Coronary artery (tissue), 2 donors: ENCODE results near the gene PROKR1.

Experiments used
- DNase-seq: peaks from one replicate; pipeline ENCODE4 v3.0.0-alpha.2; 2017; ENCODE audit warnings: low spot score
- H3K27ac ChIP-seq, 2 donors: fragments of 200-600 bp; sonication (generic); one replicate each; pipeline ENCODE4 v1.5.1; 2016 to 2019
- H3K4me3 ChIP-seq: fragments of 200-600 bp; sonication (generic); 2 replicates; pipeline ENCODE4 v1.5.1; 2016; ENCODE audit warnings: mild to moderate bottlenecking, moderate library complexity
- CTCF ChIP-seq: fragments of 200-600 bp; sonication (generic); IDR thresholded peaks from one replicate; pipeline ENCODE4 v1.5.1; 2019; ENCODE audit warnings: antibody characterized with exemption

PROKR1 gene

DNA sequence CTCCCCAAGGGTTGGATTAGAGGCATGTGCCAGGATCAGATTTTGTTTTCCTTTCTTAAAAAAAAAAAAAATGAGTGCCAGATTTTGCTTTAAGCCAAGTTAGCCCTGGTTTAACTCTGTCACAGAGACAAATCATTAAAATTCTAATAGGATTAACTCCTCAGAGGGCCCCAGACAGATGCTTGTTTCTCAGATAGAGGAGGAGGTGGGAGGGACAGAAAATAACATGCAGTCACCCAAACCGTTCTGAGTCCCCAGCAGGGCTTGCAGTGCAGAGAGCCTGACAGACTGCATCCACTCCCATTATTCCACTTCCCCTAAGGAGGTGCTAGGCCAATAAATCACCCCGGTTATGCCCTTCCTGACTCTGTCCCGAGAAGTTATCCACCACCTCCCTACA lies 6.3 kb upstream of the PROKR1 start:
- H3K27ac ChIP-seq: no peak overlapping the region
- no peak overlapping the region for H3K4me3 ChIP-seq
- no peak for DNase-seq
- no peak for TF ChIP-seq CTCF

DNA sequence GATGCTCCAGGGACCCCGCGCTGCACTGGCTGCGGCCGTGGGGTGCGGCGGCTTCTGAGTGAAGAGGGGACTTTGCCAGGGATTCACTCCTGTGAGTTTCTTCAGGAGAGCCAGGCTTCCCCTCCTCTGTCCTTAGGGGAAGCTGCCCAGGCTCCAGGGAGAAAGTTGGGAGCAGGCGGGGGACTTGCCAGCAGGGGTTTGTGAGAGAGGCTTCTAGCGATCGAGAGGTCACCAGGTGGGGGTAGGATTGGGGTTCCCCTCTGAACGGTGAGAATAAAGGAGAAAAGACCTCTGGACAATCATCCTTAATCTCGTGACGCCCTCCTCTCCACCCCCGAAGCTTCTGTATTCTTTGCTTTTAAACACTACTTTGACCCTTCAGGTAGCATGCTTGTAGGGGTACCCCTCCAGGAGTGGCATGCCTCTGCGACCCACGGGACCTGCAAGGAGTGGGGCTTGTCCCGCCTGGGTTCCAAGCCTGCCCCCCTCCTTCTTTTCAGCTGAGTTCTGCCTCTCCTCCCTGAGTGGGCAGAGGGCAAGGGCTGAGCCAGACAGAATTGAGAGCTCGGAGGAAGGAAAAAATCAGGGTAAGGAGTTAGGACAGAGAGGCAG lies 601 bp downstream of the PROKR1 start:
- Histone ChIP-seq H3K4me3 (peak overlapping the region; percentile 79), H3K27ac (no peak overlapping the region)
- no peak for DNase-seq
- TF ChIP-seq CTCF: no peak

- no peak for TF ChIP-seq CTCF
Observed at GRCh38 chr2:68645523-68645922, 2.1 kb downstream of the PROKR1 start.

GRCh38 chr2:68646303-68646702 lies 2.9 kb downstream of the PROKR1 start:
- no peak overlapping the region for H3K27ac ChIP-seq
- H3K4me3 ChIP-seq: no peak overlapping the region
- DNase-seq: no peak
- TF ChIP-seq CTCF: no peak

More at GRCh38 chr2:68645523-68645922, 2.1 kb downstream of the PROKR1 start:
- Histone ChIP-seq H3K27ac (no peak overlapping the region), H3K4me3 (no peak overlapping the region)
- DNase-seq: no peak

GRCh38 chr2:68650645-68651044 lies 7.3 kb downstream of the PROKR1 start:
- H3K4me3 ChIP-seq: no peak overlapping the region
- no peak overlapping the region for H3K27ac ChIP-seq
- no peak for TF ChIP-seq CTCF
- no peak for DNase-seq

DNA sequence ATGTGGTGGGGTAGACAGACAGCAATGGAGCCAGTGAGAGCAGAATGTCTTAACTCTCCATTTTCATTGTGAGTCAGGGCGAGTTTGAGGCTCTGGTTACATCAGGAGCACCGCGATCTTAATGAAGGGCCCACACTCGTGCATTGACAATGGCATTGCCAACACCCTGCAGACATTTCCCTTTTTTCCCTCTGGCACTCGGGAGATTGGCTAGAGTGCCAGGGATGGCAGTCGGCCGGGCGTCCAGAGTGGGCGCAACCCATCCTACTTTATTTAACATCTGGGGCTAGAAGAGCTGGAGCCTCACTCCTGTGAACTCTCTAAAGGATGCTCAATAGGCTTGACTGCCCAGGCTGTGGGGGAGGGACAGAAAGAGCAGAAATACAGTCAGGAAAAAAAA lies 9.7 kb downstream of the PROKR1 start:
- TF ChIP-seq CTCF: no peak

DNA sequence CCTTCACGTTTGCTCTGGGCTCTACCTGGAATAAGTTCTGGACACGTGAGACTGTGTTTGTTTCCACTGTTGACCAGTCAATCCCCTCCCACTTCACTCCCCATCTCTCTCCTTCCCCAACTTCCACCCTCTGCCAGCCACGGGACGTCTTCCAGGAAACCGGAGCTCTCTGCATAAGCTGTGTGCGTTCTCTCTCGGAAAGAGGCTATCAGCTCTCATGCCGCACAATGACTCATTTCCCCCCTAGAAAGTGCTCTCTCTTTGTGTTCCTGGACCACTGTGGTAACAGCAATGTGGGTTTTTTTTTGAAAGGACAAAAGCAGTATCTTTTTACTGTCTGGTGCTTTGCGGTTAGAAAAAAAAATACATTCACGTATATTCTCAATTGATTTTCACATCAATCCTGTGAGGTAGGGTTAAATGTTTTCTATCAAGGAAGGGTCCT lies 10.2 kb downstream of the PROKR1 start:
- no peak for TF ChIP-seq CTCF
- DNase-seq: no peak
- Histone ChIP-seq H3K27ac (no peak overlapping the region), H3K4me3 (no peak overlapping the region)

More for the DNA sequence above, 9.7 kb downstream of the PROKR1 start:
- Histone ChIP-seq H3K27ac (no peak overlapping the region), H3K4me3 (no peak overlapping the region)
- DNase-seq: no peak
